HG03354 (cell line): Measurements from ENCODE around the gene IPO9.

Experiments used
- ATAC-seq: cut with Tn5 transposase; IDR thresholded peaks from one replicate; pipeline ENCODE4 v1.9.1; 2021; ENCODE audit warnings: mild to moderate bottlenecking; ENCODE audit not compliant: unreplicated experiment, poor library complexity, severe bottlenecking

IPO9 gene

DNA sequence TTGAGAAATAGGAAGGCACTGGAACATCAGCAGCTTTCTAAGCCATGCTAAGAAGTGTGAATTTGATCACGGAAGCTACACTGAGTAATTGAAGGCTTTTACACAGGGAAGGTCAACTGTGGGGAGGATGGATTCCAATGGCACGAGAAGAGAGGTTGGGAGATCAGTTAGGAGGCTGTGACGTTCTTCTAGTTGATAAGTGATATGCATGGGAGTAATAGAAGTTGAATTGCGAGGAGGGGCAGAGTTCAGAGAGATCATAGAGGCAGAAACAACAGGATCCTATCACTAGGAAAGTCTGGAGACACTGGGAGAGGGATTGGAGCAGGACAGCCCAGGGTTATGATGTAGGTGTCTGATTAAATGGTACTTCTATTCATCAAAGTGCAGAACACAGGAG, 101.2 kb downstream of the IPO9 start:
- no peak for ATAC-seq

DNA sequence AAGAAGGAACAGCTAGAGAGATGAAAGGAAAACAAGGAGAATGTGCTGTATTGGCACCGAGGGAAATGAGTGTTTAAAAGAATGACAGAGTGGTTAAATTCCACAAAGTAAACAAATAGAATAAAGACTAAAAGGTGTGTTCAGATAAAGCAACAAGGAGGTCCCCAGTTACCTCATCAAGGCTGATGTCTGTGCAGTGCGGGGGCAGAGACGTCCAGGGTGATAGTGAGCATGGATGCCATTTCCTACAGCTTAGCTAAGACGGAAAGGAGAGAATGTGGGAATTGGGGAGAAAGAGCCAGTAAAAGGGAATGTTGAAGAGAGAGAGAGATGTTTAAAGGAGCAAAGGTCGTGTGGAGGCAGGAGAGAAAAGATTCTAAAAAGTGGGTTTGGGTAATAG, 101.8 kb downstream of the IPO9 start:
- no peak for ATAC-seq
